GM19455 (cell line): ENCODE data around the gene NDFIP1.
"Not testable (repeated sequence)": the region's sequence is repeated elsewhere in the genome, so short reads cannot be mapped to it uniquely, and the experiment has no call there.

Experiments
- ATAC-seq: cut with Tn5 transposase; IDR thresholded peaks from one replicate; pipeline ENCODE4 v1.9.1; 2021; ENCODE audit not compliant: unreplicated experiment

The NDFIP1 gene

DNA sequence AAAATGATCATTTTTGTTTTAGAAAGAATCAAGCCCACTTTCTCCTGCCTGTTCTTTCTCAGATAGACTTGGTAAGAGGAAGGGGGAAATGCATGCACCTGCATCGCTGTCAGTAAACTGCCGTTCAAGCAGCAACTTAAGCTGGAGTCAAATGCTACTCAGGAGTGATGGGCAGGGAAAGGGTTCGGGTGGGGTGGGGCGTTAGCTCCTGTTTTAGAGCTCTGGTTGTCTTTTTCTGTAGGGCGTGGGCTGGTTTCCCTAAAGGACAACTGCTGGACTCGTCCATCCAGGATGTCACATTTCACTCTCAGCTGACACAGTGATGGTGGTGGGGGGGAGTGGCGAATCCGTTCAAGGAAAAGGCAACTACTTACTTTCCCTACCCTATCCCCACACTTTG lies 75.0 kb downstream of the NDFIP1 start:
- ATAC-seq = no peak

DNA sequence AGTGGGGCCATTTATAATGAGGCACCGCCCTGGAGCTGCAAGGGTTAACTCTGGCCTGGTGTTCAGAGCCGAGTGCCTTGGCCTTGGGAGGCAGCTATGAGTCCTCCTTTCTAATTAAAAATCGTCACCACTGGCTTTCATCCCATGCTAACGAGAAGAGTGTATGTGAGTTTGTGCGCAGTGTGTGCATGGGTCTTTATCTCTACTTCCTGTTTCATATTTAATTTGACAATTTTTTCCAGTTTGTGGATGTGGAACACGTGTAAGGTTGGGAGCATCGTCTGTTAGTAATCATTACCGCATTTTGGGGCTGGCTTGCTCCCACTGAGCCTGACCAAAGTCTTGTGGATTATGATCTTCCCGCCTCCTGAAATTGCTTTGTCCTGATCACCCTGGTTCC lies 76.4 kb downstream of the NDFIP1 start:
- no peak for ATAC-seq

DNA sequence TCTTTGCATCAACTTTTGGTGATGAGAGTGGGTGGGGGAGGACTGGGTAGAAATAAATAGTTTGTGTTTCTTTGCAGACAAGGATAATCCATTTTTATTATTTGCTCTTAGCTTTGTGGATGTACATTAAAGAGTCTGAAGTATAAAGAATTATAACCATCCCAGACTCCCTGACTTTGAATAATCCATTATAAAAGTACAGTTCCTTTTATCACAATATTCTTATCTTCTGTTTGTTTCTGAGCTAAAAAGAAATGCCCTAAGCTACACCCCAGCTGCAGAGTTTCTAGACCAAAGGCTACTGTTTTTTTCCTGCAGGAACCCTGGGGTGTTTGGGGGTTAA lies 77.9 kb downstream of the NDFIP1 start:
- ATAC-seq = no peak

DNA sequence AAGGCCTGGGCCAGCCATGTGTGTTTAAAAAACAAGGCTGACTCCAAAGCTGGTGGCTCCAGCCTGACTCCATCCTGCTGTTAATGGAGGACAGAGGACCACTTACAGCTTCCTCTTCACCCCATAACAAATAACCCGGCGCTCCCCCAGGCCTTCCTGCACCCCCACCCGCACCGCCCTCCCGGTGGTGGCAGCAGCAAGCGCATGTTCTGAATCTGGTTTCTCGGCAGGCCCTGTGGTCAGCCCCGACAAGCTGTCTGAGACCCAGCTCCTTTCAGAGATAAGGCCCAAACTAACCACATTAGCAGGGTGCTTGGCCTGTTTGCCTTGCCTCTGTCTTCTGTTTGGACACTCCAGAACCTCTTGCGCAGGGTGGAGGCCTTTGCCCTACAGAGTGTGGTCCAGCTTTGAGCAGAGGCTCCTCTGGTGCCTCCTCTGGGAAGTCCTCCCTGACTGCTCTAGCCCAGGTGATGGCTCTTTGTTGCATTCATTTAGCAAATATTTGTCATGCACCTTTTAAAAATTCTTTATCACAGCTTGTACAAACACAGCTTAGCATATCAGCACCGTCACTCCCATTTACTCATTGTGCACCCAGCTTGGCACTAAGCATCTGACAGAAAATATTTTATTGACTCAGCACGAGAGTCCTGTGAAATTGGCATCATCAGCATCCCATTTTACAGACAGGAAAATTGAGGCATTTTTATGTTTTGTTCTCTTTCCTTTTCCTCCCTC lies 78.4 kb downstream of the NDFIP1 start:
- no peak for ATAC-seq

DNA sequence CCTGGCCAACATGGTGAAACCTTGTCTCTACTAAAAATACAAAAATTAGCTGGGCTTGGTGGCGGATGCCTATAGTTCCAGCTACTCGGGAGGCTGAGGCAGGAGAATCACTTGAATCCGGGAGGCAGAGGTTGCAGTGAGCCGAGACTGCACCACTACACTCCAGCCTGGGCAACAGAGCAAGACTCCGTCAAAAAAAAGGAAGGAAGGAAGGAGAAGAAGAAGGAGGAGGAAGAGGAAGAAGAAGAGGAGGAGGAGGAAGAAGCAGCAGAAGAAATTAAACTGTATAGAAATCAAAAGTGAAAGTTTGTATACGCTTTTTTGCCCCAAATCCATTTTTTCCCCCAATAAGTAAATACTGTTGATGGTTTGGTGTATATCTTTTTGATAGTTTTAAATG lies 80.1 kb downstream of the NDFIP1 start:
- not testable (repeated sequence) for ATAC-seq

DNA sequence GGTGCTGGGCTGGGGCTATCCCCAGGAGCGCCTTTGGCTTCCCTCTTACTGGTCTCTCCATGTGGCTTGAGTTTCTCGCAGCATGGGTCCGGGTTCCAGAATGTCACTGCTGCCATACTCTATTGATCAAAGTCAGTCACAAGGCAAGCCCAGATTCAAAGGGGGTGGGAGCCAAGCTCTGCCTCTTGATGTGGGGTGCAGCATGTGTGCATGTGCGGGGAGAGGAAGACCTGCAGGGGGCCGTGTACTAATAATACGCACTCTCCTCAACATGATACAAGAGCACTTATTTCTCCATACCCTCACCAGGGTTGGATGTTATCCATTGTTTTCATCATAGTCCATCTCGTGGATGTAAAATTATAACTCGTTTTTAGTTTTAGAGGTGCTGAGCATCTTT lies 81.2 kb downstream of the NDFIP1 start:
- ATAC-seq = no peak

DNA sequence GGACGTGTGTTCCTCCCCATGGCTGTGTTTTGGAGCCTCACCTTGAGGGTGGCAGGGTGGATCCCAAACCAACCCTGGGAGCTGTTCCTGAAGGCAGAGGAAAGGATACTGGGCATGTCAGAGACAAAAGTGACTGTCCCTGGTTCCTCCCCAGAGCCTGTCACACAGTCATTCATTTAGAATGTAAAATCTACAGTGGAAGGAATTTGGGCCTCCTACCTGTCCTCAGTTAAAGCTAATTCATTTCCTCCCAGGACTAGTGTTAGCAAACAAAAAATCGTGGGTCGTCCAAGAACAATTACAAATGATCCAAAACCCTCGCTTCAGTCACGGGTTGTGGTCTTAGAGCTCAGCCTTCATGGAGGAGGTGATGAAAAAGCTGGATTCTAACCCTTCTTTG lies 83.2 kb downstream of the NDFIP1 start:
- ATAC-seq = no peak

DNA sequence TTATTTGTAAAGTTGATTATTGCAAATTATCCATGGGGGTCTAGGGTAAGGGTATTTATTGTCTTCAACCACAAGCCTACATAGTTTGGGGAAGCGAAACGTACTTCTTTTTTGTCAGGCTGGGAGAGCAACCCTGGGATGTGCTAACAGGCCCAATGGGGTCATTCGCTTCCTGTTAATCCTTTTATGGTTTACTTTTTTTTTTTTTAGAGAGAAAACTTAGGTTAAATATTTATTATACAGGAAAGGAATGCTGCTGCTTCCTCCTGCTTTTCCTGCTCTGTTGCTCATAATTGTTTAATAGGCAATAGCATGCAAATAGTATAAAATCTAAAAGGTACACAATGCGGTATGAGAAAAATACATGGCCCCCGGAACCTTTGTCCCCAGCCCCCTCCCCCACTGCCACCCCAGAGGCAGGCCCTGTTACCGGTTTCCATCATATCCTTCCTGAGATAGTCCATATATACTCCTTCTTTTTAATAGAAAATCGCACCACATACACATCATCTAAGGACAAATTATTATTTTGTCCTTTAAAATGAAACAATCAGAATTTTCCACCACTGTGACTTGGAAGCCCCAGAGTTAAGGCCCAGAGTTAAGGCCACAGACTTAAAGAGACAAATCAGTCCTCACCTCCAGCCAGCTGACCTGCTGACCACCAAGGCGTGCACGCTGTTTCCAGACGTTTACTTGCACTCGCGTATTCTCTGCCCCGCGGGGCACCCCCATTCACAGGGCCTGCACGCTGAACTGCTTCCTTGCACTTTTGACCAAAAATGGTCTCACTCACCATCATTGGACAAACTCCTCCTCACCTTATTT lies 83.9 kb downstream of the NDFIP1 start:
- ATAC-seq = no peak

DNA sequence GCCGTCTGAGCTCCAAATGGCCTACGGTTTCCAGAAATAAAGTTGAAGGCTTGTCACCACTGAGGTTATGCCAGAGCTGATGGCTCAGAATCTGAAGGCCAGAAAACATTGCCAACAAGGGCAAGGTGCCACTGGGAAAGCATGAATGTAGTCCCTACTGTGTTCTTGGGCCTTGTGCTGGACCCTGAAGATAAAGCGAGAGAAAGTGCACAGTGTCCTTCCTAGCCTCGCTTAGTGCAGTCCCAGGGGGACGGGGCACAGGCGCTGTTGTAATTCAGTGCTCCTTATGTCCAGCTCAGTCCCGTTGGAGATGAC lies 84.5 kb downstream of the NDFIP1 start:
- ATAC-seq = no peak

DNA sequence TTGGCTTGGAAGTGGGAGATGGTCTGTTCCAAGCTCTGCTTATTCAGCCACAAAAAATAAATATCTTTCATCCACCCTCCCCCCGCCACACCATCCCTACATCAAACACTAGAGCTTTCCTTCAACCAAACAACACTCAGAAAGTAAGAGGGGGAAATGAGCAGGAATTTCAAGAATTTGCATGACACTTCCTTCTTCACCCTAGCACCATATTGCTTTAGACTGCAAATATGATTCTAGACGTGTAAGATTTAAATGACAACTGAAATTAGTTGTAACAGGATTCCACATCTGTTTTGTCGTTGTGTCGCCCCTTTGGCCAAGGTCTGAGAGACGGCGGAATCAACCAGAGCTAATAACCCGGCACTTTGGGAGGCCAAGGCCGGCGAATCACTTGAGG lies 88.5 kb downstream of the NDFIP1 start:
- no peak for ATAC-seq

DNA sequence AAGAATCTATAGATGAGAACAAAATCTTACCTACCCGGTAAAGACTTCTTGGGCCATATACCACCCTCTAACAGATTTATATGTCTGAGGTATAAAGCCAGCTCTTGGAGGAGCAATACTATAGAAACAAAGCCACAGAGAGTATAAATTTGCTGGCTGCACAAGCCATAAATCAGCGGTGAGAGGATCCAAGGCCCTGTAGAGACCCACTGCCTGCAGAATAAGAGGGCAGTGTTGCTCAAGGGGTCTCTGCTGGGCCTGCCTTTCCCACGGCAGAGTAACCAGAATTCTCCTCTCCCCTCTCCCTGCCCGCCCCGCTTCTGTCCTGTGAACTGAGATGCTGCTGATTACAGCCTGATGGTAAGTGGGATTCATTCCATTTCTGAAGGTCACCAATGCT lies 89.2 kb downstream of the NDFIP1 start:
- no peak for ATAC-seq

DNA sequence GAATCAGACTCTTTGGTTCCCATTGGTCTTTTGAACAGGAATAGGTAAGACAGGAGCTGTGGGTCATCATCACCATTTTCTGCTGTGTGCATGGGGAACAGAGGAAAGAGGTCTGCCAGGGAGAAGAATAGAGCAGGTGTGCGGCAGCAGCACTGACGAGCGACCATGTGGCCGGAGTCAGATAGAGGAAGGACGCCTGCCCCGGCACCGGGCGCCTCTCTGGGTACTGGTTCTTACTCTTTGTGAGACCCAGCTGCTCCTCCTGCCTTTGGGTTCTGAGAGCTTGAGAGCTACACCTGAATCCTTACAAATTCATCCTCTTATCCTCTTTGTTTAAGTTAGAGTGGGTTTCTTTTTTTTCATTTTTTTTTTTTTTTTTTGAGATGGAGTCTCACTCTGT lies 90.8 kb downstream of the NDFIP1 start:
- no peak for ATAC-seq

DNA sequence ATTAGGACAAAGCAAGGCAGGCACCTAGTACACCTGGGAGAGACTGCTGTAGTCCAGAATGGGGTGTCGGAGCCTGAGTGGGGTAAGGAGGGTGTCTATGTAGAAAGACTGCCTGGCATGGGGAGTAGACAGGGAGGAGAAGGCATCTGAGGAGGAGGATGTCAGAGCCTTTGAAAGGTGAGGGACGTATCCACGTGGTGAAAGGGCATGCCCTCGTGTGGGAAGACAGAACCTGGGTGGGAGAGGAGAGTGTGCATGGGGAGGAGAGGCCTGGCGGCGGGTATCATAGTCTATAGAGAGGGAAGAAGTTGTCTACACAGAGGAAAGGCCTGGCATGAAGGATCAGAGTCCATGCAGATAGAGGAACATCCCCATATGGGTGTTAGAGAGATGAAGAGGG lies 91.8 kb downstream of the NDFIP1 start:
- no peak for ATAC-seq

DNA sequence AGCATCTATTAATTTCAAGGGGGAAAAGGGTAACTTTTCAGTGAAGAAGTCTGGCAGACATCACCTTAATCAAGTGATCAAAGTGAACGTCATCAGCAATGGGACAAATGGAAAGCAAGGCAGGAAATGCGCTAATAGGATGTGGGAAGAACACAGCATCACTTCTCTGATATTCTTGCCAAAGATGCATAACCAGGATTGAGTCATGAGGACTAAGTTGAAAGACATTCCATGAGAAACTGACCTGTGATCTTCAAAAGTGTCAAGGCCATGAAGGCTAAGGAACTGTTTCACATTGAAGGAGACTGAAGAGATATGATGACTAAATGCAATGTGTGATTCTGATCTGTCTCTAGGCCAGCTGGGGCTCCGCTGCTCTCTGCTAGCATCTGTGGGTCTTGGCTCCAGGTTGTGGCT lies 92.9 kb downstream of the NDFIP1 start:
- ATAC-seq = no peak

DNA sequence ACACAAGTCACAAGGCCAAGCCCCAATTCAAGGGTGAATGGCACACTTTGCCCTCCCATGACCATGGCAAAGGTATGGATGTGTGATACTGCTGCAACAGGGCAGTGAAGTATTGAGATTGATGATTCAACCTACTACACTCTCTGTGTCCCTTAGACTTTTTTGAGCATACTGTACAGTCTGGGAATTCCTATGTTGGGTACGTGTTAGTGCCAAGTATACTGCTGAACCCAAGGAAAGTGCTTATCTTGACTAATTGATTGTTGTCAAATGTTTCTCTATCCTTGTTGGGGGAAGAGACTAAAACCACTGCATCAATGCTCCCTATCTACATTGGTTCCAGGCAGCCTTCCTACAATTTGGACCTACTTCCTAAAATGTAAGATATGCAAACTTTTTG lies 93.7 kb downstream of the NDFIP1 start:
- no peak for ATAC-seq
